ENCODE results near the gene SYT17. TPM values are rescaled to one million over a fixed set of nuclear protein-coding genes. Genes with fewer than 3 reads are reported as not detected.
"Not testable (repeated sequence)": the region's sequence is repeated elsewhere in the genome, so short reads cannot be mapped to it uniquely, and the experiment has no call there.

SYT17 gene
- polyA plus RNA-seq, 1 donor from 2014 or later = 3.2 TPM

GRCh38 chr16:19174478-19174877 lies 6.4 kb downstream of the SYT17 start:
- no peak overlapping the region for H3K4me3 Mint-ChIP-seq
- H3K27me3 Mint-ChIP-seq = peaks cover 7% of the 10 kb centered on the region
- no peak overlapping the region for H3K27ac Mint-ChIP-seq
- no peaks in the 10 kb centered on the region for H3K9me3 Mint-ChIP-seq
- H3K36me3 Mint-ChIP-seq = peaks cover 7% of the 10 kb centered on the region
- H3K4me1 Mint-ChIP-seq = peaks cover 13 to 34% (median 30%) of the 10 kb centered on the region in 3 donors

GRCh38 chr16:19175492-19176262 lies 7.6 kb downstream of the SYT17 start:
- Mint-ChIP-seq H3K27ac (no peak overlapping the region), H3K4me3 (peak overlapping the region in 1 of 4 donors; percentile 39), H3K4me1 (peaks cover 16 to 30% (median 26%) of the 10 kb centered on the region in 3 donors), H3K9me3 (no peaks in the 10 kb centered on the region), H3K36me3 (peaks cover 7% of the 10 kb centered on the region), H3K27me3 (peaks cover 10% of the 10 kb centered on the region)

GRCh38 chr16:19177111-19177739 lies 9.2 kb downstream of the SYT17 start:
- H3K4me1 Mint-ChIP-seq = peaks cover 13 to 23% (median 20%) of the 10 kb centered on the region in 3 donors
- H3K27ac Mint-ChIP-seq = no peak overlapping the region
- no peak overlapping the region for H3K4me3 Mint-ChIP-seq
- peaks cover 8% of the 10 kb centered on the region for H3K27me3 Mint-ChIP-seq
- no peaks in the 10 kb centered on the region for H3K9me3 Mint-ChIP-seq
- peaks cover 4% of the 10 kb centered on the region for H3K36me3 Mint-ChIP-seq

- Mint-ChIP-seq H3K4me3 (no peak overlapping the region), H3K27me3 (peaks cover 5% of the 10 kb centered on the region), H3K9me3 (no peaks in the 10 kb centered on the region)
Observed at GRCh38 chr16:19179546-19180490, 11.8 kb downstream of the SYT17 start.

GRCh38 chr16:19180741-19181140 lies 12.7 kb downstream of the SYT17 start:
- Mint-ChIP-seq H3K9me3 (no peaks in the 10 kb centered on the region), H3K27ac (no peak overlapping the region), H3K4me1 (peaks cover 0 to 10% (median 6%) of the 10 kb centered on the region in 3 donors), H3K27me3 (peaks cover 4% of the 10 kb centered on the region), H3K36me3 (peaks cover 3% of the 10 kb centered on the region), H3K4me3 (no peak overlapping the region)

More at GRCh38 chr16:19179546-19180490, 11.8 kb downstream of the SYT17 start:
- Mint-ChIP-seq H3K4me1 (peaks cover 0 to 9% (median 6%) of the 10 kb centered on the region in 3 donors), H3K36me3 (peaks cover 4% of the 10 kb centered on the region), H3K27ac (no peak overlapping the region)

GRCh38 chr16:19182481-19182880 lies 14.4 kb downstream of the SYT17 start:
- Mint-ChIP-seq H3K9me3 (no peaks in the 10 kb centered on the region), H3K27me3 (peaks cover 4% of the 10 kb centered on the region), H3K4me3 (no peak overlapping the region), H3K4me1 (peaks cover 0 to 10% (median 6%) of the 10 kb centered on the region in 3 donors), H3K27ac (no peak overlapping the region), H3K36me3 (no peaks in the 10 kb centered on the region)

- Mint-ChIP-seq H3K4me1 (peaks cover 0 to 10% (median 6%) of the 10 kb centered on the region in 3 donors), H3K27me3 (peaks cover 4% of the 10 kb centered on the region), H3K36me3 (no peaks in the 10 kb centered on the region), H3K9me3 (no peaks in the 10 kb centered on the region), H3K27ac (no peak overlapping the region), H3K4me3 (no peak overlapping the region)
Observed at GRCh38 chr16:19183187-19183586, 15.1 kb downstream of the SYT17 start.

- no peak overlapping the region for H3K27ac Mint-ChIP-seq
- peaks cover 0 to 6% (median 3%) of the 10 kb centered on the region in 3 donors for H3K4me1 Mint-ChIP-seq
- no peaks in the 10 kb centered on the region for H3K36me3 Mint-ChIP-seq
- H3K4me3 Mint-ChIP-seq = no peak overlapping the region
- H3K27me3 Mint-ChIP-seq = peaks cover 2% of the 10 kb centered on the region
- H3K9me3 Mint-ChIP-seq = no peaks in the 10 kb centered on the region
Observed at GRCh38 chr16:19184823-19185509, 16.9 kb downstream of the SYT17 start.

- no peaks in the 10 kb centered on the region for H3K36me3 Mint-ChIP-seq
- no peak overlapping the region for H3K27ac Mint-ChIP-seq
- H3K27me3 Mint-ChIP-seq = no peaks in the 10 kb centered on the region
- no peaks in the 10 kb centered on the region for H3K9me3 Mint-ChIP-seq
- no peak overlapping the region for H3K4me3 Mint-ChIP-seq
- H3K4me1 Mint-ChIP-seq = peaks cover 0 to 2% (median 1%) of the 10 kb centered on the region in 3 donors
Observed at GRCh38 chr16:19185510-19185851, 17.4 kb downstream of the SYT17 start.

GRCh38 chr16:19186408-19186807 lies 18.4 kb downstream of the SYT17 start:
- Mint-ChIP-seq H3K4me1 (peaks cover 0 to 1% (median 0%) of the 10 kb centered on the region in 3 donors), H3K27me3 (no peaks in the 10 kb centered on the region), H3K36me3 (no peaks in the 10 kb centered on the region), H3K27ac (no peak overlapping the region), H3K4me3 (no peak overlapping the region), H3K9me3 (no peaks in the 10 kb centered on the region)

- H3K4me3 Mint-ChIP-seq, H3K27me3 Mint-ChIP-seq, H3K9me3 Mint-ChIP-seq, H3K27ac Mint-ChIP-seq, H3K4me1 Mint-ChIP-seq, H3K36me3 Mint-ChIP-seq: not testable (repeated sequence)
Observed at GRCh38 chr16:19187961-19188360, 19.9 kb downstream of the SYT17 start.

GRCh38 chr16:19188406-19188805 lies 20.4 kb downstream of the SYT17 start:
- H3K36me3 Mint-ChIP-seq = no peaks in the 10 kb centered on the region
- H3K27me3 Mint-ChIP-seq = no peaks in the 10 kb centered on the region
- H3K9me3 Mint-ChIP-seq = no peaks in the 10 kb centered on the region
- no peak overlapping the region for H3K27ac Mint-ChIP-seq
- no peak overlapping the region for H3K4me3 Mint-ChIP-seq
- H3K4me1 Mint-ChIP-seq = peaks cover 0 to 1% (median 0%) of the 10 kb centered on the region in 3 donors

GRCh38 chr16:19192865-19193264 lies 24.8 kb downstream of the SYT17 start:
- Mint-ChIP-seq H3K9me3 (no peaks in the 10 kb centered on the region), H3K4me3 (no peak overlapping the region), H3K27ac (no peak overlapping the region), H3K27me3 (peaks cover 2% of the 10 kb centered on the region), H3K36me3 (peaks cover 2% of the 10 kb centered on the region), H3K4me1 (no peaks in the 10 kb centered on the region)

- no peaks in the 10 kb centered on the region for H3K4me1 Mint-ChIP-seq
- no peak overlapping the region for H3K27ac Mint-ChIP-seq
- H3K9me3 Mint-ChIP-seq = peaks cover 5 to 13% (median 13%) of the 10 kb centered on the region in 3 donors
- H3K27me3 Mint-ChIP-seq = peaks cover 2% of the 10 kb centered on the region
- H3K4me3 Mint-ChIP-seq = no peak overlapping the region
- H3K36me3 Mint-ChIP-seq = peaks cover 6% of the 10 kb centered on the region
Observed at GRCh38 chr16:19196871-19197270, 28.8 kb downstream of the SYT17 start.

All from IgD-negative memory B cell (primary cell).